GM23338 (cell line): ENCODE results near the gene PRELID1. TPM values are rescaled to one million over a fixed set of nuclear protein-coding genes. Genes with fewer than 3 reads are reported as not detected.

ENCODE experiments used
- JUNB ChIP-seq: IDR thresholded peaks from one replicate; pipeline ENCODE4 v1.6.1; 2016; ENCODE audit warnings: antibody characterized with exemption; ENCODE audit not compliant: unreplicated experiment
- NANOG ChIP-seq: IDR thresholded peaks from 2 replicates; pipeline ENCODE4 v1.6.1; 2016; ENCODE audit warnings: antibody characterized with exemption, borderline replicate concordance
- POLR2AphosphoS5 ChIP-seq: IDR thresholded peaks from 2 replicates; pipeline ENCODE4 v1.6.1; 2016; ENCODE audit warnings: antibody characterized with exemption, low read depth
- STAT1 ChIP-seq: IDR thresholded peaks from one replicate; pipeline ENCODE4 v1.6.1; 2016; ENCODE audit warnings: antibody characterized with exemption; ENCODE audit not compliant: unreplicated experiment
- ZNF331 ChIP-seq: fragments of 250-450 bp; sonication (Bioruptor Pico); IDR thresholded peaks from 2 replicates; pipeline ENCODE4 v1.5.0; 2020; ENCODE audit warnings: low read depth, mild to moderate bottlenecking, moderate library complexity
- polyA plus RNA-seq: library from polyadenylated mRNA; unstranded; fragments of >200 nt; fragmentation: Nextera tagmentation; extraction: Ambion mirVana; gene quantifications from 2 replicates; pipeline ENCODE4 v1.2.1, GENCODE V29; 2016
- total RNA-seq: library from RNA; depleted of rRNA; stranded (reverse); fragments of >200 nt; shearing (Covaris generic); gene quantifications from 2 replicates; pipeline ENCODE4 v1.2.3, GENCODE V29; 2014; rRNA removed
- TF ChIP-seq, protein P1 (sequence below): IDR thresholded peaks from 2 replicates; pipeline ENCODE4 v1.6.1; 2016; ENCODE audit warnings: antibody characterized with exemption
- TF ChIP-seq, protein P2 (sequence below), 2 experiments: fragments of 200-600 bp in 1 of 2; sonication (generic) in 1 of 2; conservative IDR thresholded peaks; 2 replicates each; pipeline versions ENCODE4 v1.5.1 to v1.6.1; 2016 to 2017; ENCODE audit warnings: antibody characterized with exemption in 2 of 2, low read depth in 2 of 2, mild to moderate bottlenecking in 2 of 2, moderate library complexity in 1 of 2

The PRELID1 gene
- total and polyA plus RNA-seq, 2 experiments from 2014 or later, result 328 to 349 TPM

- TF ChIP-seq, protein P1, sequence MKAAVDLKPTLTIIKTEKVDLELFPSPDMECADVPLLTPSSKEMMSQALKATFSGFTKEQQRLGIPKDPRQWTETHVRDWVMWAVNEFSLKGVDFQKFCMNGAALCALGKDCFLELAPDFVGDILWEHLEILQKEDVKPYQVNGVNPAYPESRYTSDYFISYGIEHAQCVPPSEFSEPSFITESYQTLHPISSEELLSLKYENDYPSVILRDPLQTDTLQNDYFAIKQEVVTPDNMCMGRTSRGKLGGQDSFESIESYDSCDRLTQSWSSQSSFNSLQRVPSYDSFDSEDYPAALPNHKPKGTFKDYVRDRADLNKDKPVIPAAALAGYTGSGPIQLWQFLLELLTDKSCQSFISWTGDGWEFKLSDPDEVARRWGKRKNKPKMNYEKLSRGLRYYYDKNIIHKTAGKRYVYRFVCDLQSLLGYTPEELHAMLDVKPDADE, result no peak
- TF ChIP-seq NANOG, result no peak
- TF ChIP-seq JUNB, result no peak
- TF ChIP-seq ZNF331 (CRISPR knock-in tag), result no peak
- TF ChIP-seq, protein P2, sequence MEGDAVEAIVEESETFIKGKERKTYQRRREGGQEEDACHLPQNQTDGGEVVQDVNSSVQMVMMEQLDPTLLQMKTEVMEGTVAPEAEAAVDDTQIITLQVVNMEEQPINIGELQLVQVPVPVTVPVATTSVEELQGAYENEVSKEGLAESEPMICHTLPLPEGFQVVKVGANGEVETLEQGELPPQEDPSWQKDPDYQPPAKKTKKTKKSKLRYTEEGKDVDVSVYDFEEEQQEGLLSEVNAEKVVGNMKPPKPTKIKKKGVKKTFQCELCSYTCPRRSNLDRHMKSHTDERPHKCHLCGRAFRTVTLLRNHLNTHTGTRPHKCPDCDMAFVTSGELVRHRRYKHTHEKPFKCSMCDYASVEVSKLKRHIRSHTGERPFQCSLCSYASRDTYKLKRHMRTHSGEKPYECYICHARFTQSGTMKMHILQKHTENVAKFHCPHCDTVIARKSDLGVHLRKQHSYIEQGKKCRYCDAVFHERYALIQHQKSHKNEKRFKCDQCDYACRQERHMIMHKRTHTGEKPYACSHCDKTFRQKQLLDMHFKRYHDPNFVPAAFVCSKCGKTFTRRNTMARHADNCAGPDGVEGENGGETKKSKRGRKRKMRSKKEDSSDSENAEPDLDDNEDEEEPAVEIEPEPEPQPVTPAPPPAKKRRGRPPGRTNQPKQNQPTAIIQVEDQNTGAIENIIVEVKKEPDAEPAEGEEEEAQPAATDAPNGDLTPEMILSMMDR (conservative IDR thresholded peaks at IDR 0.05; ENCODE audit: low read depth in 2 of 2), result no peak
- no peak for TF ChIP-seq POLR2AphosphoS5
- no peak for TF ChIP-seq STAT1
These were observed 52.2 kb downstream of the PRELID1 start (continued) for GRCh38 chr5:177355868-177356168.

Other genes with a start within 250 kb of the PRELID1 start
- gene FGFR4, start 216.9 kb upstream of the PRELID1 start, total RNA-seq, result 145 and 150 TPM in 2 replicates
- 40.3 and 43.4 TPM in 2 replicates for gene FGFR4, start 216.9 kb upstream of the PRELID1 start, polyA plus RNA-seq
- 85.9 and 106 TPM in 2 replicates for gene NSD1, start 170.0 kb upstream of the PRELID1 start, total RNA-seq
- gene NSD1, start 170.0 kb upstream of the PRELID1 start, polyA plus RNA-seq, result 82.5 and 96.4 TPM in 2 replicates
- 24.8 and 27.1 TPM in 2 replicates for gene RAB24, start 80 bp upstream of the PRELID1 start, total RNA-seq
- 26.1 and 27.7 TPM in 2 replicates for gene RAB24, start 80 bp upstream of the PRELID1 start, polyA plus RNA-seq
- gene MXD3, start 8.1 kb downstream of the PRELID1 start, total RNA-seq, result 11.6 and 13.0 TPM in 2 replicates
- 8.4 and 9.9 TPM in 2 replicates for gene MXD3, start 8.1 kb downstream of the PRELID1 start, polyA plus RNA-seq
- gene LMAN2, start 47.9 kb downstream of the PRELID1 start, total RNA-seq, result 220 and 227 TPM in 2 replicates
- gene LMAN2, start 47.9 kb downstream of the PRELID1 start, polyA plus RNA-seq, result 145 and 153 TPM in 2 replicates
- gene RGS14, start 54.1 kb downstream of the PRELID1 start, total RNA-seq, result 37.9 and 39.3 TPM in 2 replicates
- 23.5 and 24.8 TPM in 2 replicates for gene RGS14, start 54.1 kb downstream of the PRELID1 start, polyA plus RNA-seq
- 0.31 TPM in 1 of 2 replicates, not detected in the other for gene SLC34A1, start 80.6 kb downstream of the PRELID1 start, total RNA-seq
- not detected in 2 replicates for gene SLC34A1, start 80.6 kb downstream of the PRELID1 start, polyA plus RNA-seq
- gene PFN3, start 96.9 kb downstream of the PRELID1 start, total RNA-seq, result 1.9 TPM in 1 of 2 replicates, not detected in the other
- gene PFN3, start 96.9 kb downstream of the PRELID1 start, polyA plus RNA-seq, result 2.0 and 3.1 TPM in 2 replicates
- 2.6 and 2.9 TPM in 2 replicates for gene F12, start 105.8 kb downstream of the PRELID1 start, total RNA-seq
- 8.0 and 8.1 TPM in 2 replicates for gene F12, start 105.8 kb downstream of the PRELID1 start, polyA plus RNA-seq
- gene GRK6, start 122.9 kb downstream of the PRELID1 start, total RNA-seq, result 37.2 and 56.8 TPM in 2 replicates
- gene GRK6, start 122.9 kb downstream of the PRELID1 start, polyA plus RNA-seq, result 13.0 and 18.7 TPM in 2 replicates
- 6.4 and 9.7 TPM in 2 replicates for gene PRR7, start 143.0 kb downstream of the PRELID1 start, total RNA-seq
- gene PRR7, start 143.0 kb downstream of the PRELID1 start, polyA plus RNA-seq, result 7.6 and 7.7 TPM in 2 replicates
- 242 and 290 TPM in 2 replicates for gene DBN1, start 169.8 kb downstream of the PRELID1 start, total RNA-seq
- gene DBN1, start 169.8 kb downstream of the PRELID1 start, polyA plus RNA-seq, result 102 and 106 TPM in 2 replicates
- 73.0 and 94.7 TPM in 2 replicates for gene PDLIM7, start 193.8 kb downstream of the PRELID1 start, total RNA-seq
- 128 TPM in 2 replicates for gene PDLIM7, start 193.8 kb downstream of the PRELID1 start, polyA plus RNA-seq
- gene DOK3, start 206.0 kb downstream of the PRELID1 start, total RNA-seq, result 4.9 and 11.1 TPM in 2 replicates
- gene DOK3, start 206.0 kb downstream of the PRELID1 start, polyA plus RNA-seq, result 2.2 and 2.8 TPM in 2 replicates
- gene DDX41, start 213.2 kb downstream of the PRELID1 start, total RNA-seq, result 115 and 139 TPM in 2 replicates
- 67.1 and 73.4 TPM in 2 replicates for gene DDX41, start 213.2 kb downstream of the PRELID1 start, polyA plus RNA-seq